HUDEP-2 (cell line): Measurements from ENCODE around the gene RNH1.
A peak's percentile ranks its signal among the peaks of the same experiment; 100 is the strongest.

ENCODE experiments used
- DNase-seq, 76 experiments: peaks; one replicate each; lab custom pipeline; 2025; ENCODE audit not compliant: unreplicated experiment in 76 of 76; lab: John Stamatoyannopoulos, UW

Gene RNH1

GRCh38 chr11:460331-461199 lies 46.5 kb downstream of the RNH1 start:
- DNase-seq = peak in 13 of 76 experiments; percentile 57 to 86 (median 78)

GRCh38 chr11:459511-460220 lies 47.4 kb downstream of the RNH1 start:
- DNase-seq = no peak

DNA sequence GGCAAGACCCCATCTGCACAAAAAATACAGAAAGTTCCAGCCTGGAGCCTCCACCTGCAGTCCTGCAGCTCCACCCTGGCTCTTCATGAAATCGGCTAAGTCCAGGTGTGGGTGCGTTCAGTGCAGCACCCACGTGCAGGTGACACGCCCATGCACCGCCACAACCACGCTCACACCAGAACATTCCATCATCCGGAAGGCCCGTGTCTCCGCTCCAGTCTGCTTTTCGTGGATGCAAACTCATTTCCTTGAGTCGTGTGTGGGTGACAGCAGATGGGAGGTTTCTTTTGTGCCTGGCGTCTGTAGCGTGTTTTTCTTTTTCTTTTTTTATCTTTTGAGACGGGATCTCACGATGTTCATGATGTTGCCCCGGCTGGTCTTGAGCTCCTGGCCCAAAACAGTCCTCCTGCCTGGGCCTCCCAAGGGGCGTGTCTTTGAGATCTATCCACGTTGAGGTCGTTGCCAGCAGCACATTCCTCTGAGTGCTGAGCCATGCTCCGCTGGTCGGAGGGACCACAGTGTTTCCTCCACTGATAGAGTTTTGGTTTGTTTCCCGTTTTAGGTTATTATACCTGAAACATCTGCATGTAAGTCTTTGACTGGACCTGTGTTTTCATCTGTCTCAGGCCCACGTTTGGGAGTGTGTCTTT lies 49.8 kb downstream of the RNH1 start:
- no peak for DNase-seq

DNA sequence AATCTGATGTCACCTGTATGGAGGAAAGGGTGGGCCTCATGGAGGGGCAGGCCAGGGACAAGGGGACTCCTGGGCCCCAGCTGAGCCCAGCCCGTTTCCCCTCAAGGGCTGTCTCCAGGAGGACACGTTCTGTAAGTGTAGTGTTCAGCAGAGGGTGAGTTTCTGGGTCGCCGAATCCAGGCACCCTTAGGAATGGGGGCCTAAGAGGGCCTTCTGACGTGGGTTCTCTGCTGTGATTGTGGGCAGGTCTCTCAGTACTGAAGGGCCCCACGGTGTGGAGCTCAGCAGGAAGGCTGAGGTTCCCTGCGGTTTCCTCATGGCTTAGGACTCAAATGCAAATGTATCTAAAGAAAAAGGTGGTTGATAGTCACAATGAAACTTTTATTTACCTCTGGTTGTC lies 50.5 kb downstream of the RNH1 start:
- no peak for DNase-seq

GRCh38 chr11:455566-456147 lies 51.4 kb downstream of the RNH1 start:
- no peak for DNase-seq

DNA sequence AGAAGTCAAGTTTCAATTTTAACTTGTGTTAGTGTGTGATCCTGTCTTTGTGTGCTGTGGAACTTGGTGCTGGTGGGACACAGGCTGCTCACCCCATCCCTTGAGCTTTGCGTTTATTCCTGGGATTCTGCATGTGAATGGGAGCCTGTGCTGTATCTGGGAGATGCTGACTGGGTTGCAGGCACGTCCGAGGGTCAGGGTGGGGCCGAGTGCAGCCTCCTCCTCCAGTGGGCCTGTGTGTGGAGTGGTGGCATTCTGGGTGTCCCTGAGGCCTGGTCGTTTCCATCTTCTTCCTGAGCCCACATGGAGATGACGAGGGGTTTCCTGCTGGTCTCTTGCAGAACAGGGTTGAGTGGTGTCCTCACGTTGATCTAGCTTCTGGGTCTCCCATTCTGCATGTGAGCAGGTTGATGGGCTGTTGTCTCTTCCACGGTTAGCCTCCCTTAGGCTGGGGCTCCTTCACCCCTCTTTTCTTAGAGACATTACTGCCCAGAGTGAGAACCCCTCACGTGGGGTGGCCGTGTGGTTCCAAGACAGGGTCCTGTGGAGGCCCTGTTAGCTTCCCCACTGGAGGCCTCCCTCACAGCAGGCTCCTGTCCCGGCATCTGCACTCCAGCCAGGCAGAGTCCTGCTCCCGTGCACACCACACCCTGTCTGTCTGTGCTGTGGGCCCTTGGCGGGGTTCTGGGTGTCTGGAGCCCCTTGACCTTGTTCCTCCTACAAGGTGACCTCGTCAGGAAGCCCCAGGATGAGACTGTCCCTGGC lies 52.1 kb downstream of the RNH1 start:
- DNase-seq = no peak

DNA sequence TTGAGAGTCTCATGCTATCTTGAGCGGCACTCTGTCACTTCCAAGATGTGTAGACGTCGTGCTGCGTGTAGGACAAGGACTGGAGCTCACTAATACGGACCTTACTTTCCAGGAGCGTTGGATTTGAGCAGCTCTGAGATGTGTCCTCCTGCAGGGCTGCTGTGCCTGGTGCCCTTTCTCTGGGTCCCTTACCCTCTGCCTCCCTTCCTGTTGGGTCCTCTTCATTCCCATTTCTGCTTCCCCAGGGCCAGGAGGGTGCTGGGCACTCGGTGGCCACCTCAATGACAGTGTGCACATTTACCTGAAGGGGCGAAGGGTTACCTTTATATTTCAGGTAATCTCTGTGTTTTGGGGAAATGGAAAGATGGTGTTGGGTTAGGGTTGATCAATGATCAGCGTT lies 53.0 kb downstream of the RNH1 start:
- DNase-seq = no peak

- peak in 1 of 76 experiments; percentile 9 for DNase-seq
Measured at GRCh38 chr11:453564-453963, 53.5 kb downstream of the RNH1 start.

DNA sequence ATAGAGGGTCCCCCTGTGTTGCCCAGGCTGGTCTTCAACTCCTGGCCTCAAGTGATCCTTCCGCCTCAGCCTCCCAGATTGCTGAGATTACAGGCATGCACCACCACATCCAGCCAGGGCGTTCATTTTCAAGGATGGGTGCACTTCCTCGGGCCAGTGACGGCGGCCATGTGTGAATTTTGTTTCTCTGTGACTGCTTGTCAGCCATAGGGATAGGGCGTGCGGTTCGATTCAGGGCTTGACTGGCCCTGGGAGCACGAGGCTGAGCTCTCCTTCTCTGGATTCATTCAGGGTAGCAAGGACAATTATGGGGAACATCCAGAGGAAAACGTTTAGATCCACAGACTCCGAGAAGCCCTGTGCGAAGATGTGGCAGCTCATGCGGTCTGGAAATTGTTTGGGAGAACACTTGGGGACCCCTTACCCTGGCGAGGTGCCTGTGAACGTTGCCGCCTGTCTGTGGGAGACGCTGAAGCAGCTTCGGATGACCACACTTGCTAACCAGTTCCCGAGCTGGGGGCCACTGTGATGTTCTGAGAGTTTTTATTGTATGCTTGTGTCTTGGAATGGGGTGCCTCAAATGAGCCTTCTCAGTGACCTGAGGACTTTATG lies 54.0 kb downstream of the RNH1 start:
- DNase-seq = no peak

DNA sequence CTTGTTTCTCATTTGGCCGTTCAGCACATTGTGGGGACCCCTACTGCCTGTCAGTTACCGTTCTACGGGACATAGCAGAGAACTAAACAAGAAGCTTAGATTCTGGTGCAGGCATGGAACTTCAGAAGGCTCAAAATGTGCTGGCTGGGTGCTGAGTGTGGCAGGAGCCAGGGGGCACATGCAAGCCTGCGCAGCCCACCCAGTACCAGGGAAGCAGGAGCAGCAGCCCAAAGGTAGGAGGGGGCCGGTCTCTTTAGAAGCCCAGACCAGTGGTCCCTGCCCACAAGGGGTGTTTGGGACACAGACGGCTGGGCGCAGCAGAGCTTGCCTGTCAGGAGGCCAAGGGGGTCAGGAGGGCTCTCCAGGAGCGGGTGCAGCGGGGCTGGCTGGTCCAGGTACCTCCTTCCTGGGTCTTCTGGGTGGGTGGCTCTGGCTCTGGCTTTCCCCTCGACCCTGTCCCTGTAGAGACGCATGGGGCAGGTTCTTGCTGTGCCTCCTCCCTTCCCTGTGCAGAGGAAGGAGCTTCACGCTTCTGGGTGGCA lies 54.8 kb downstream of the RNH1 start:
- no peak for DNase-seq

- DNase-seq = no peak
Measured at GRCh38 chr11:451738-452137, 55.3 kb downstream of the RNH1 start.

DNA sequence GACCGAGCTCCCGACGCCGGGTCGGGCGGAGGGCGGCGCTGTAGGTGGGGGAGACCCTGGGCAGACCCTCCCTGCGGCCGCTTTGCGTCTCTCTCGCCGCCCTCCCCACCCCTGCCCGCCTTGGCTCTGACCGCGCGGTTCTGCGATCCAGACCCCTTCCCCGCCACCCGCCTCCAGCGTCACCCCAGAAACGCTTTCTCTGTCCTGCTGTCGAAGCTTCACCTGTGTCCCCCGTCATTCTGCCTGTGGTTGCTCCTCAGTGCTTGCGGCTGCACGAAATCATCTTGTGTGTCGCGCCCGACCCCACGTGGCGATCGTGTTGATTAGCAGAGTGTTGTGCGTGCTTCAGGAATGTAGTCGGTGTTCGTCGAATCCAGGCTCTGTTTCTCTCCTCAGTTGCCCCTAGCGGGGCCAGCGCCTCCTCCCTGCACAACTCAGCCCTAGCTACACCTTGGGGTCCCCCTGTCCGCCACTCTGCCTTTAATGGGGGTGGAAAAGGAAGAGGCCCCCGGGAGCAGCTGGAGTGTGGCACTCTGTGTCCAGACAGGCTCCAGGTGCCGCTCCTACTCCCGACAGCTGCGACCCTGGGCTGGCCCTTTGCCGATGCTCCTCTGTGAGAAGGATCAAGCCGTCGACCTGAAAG lies 56.1 kb downstream of the RNH1 start:
- peak in 69 of 76 experiments; percentile 6 to 75 (median 47) for DNase-seq

- peak in 73 of 76 experiments; percentile 42 to 95 (median 86) for DNase-seq
Measured at GRCh38 chr11:449889-450808, 56.9 kb downstream of the RNH1 start, which contains the start of gene PTDSS2. Gene PTDSS2 (plus strand): TSS chr11:450279. CDS start chr11:450456, 177 bp downstream.

DNA sequence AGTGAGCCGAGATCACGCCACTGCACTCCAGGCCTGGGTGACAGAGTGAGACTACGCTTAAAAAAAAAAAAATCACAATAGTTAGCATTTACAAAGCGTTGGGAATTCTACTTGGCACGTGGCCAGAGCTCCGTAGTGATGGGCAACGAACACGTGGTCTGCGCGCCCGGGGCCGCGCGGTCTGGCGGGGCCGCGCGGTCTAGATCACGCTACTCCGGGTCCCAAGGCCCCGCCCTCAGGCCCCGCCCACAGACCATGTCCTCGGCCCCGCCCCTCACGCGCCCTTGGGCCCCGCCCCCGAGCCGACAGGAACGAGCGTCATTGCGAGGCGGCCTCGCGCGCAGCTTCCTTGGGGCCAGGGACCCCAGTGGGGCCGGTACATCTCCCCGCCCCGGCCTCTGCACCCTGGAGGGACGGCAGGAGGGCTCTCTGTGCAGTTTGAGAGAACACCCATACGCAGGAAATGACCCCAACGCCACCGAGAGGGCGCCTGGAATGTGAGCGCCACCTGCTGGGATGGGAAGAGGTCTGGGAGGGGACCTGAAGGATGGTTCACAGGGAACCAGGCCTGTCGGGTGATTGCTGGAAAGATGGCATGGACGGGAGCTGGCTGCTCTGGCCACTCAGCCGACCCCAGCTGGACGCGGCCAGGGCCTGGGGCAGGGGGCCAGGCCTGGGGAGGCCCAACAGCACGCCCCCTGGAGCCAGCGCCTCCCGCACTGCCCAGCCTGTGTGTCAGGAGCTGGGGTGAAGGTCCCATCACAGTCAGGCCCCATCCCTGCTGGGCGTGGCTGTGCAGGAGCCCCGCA lies 58.9 kb downstream of the RNH1 start:
- DNase-seq = peak in 75 of 76 experiments; percentile 37 to 97 (median 87)

GRCh38 chr11:446891-447290 lies 60.2 kb downstream of the RNH1 start:
- DNase-seq = peak in 3 of 76 experiments; percentile 11 to 26 (median 22)

DNA sequence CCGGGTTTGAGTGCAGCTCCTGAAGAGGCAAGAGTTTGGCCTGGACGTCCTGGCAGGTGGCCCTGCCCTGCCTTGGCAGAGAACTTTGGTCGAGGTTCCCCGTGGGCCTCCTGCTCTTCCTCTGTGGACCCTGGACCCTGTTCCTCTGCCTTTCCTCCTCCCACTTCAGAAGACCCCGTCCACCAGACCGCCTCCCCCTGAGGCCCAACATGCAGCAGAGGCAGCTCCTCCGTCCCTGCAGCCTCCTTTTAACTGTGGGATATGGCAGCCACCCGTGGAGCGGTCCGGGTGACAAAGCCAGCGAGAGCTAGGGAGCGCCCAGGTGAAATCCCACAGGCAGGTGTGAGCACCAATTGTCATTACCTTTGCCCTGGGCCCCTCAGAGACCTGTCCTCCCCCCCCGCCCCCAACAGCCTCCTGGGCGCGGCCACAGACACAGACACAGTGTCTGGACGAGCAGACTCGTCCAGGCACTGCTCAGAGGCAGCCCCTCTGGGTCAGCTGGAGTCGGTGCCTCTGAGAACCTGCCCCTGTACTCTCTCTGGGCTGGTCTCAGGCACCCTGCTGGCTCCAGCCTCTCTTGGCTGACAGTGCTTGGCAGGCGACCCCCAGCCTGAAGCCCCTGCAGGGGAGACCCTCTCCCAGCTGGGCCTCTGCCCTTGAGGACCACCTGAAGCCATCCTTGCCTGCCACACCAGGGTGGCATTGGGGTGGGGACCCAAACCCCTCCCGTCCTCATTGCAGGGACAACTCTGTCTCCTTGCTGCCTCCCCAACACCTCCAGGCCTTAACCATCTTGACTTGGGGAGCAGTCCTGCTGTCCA lies 61.1 kb downstream of the RNH1 start:
- DNase-seq = no peak
